Adrenal gland (tissue), 12 donors: Measurements from ENCODE around the gene TSHZ2. TPM values are rescaled to one million over a fixed set of nuclear protein-coding genes. Genes with fewer than 3 reads are reported as not detected.

Experiments
- DNase-seq, 7 donors: peaks; one replicate each; pipeline ENCODE4 v3.0.0-alpha.2; 2019 to 2020
- H3K27ac ChIP-seq, 5 donors: fragments of 200-600 bp; sonication (generic) in 4 of 5; 1 replicate in 3 of 5; 2 replicates in 2 of 5; pipeline versions ENCODE4 v1.5.1 to v1.8.0; 2016 to 2020; ENCODE audit warnings: mild to moderate bottlenecking in 1 of 5
- H3K27me3 ChIP-seq: fragments of 200-600 bp; 2 replicates; pipeline ENCODE4 v1.8.0; 2021
- H3K36me3 ChIP-seq, 2 donors: fragments of 200-600 bp; replicated peaks in 1 of 2; 1 replicate in 1 of 2; 2 replicates in 1 of 2; pipeline versions ENCODE4 v1.5.1 to v1.8.0; 2018 to 2022
- H3K4me1 ChIP-seq, 2 donors: fragments of 200-600 bp; replicated peaks in 1 of 2; 1 replicate in 1 of 2; 2 replicates in 1 of 2; pipeline versions ENCODE4 v1.5.1 to v1.8.0; 2018 to 2021
- H3K4me3 ChIP-seq, 4 donors: fragments of 200-600 bp; sonication (generic) in 3 of 4; one replicate each; pipeline ENCODE4 v1.5.1; 2016 to 2018
- H3K9me3 ChIP-seq, 3 donors: fragments of 200-600 bp; sonication (generic) in 1 of 3; replicated peaks in 1 of 3; 1 replicate in 2 of 3; 2 replicates in 1 of 3; pipeline versions ENCODE4 v1.5.1 to v1.8.0; 2016 to 2021
- CTCF ChIP-seq, 6 experiments: fragments of 450-650 bp in 4 of 6; fragments of 200-600 bp in 2 of 6; sonication (generic) in 1 of 6; IDR thresholded peaks; 1 replicate in 5 of 6; 2 replicates in 1 of 6; pipeline versions ENCODE4 v1.5.1 to v1.8.0; 2016 to 2021; ENCODE audit warnings: antibody characterized with exemption in 6 of 6, mild to moderate bottlenecking in 2 of 6, moderate library complexity in 1 of 6
- POLR2A ChIP-seq, 2 donors: fragments of 450-650 bp; IDR thresholded peaks; one replicate each; pipeline ENCODE4 v1.6.1; 2017; ENCODE audit warnings: antibody characterized with exemption in 2 of 2, mild to moderate bottlenecking in 2 of 2, moderate library complexity in 1 of 2
- WGBS, 4 donors: extraction: QIAGEN DNeasy Blood & Tissue Kit in 2 of 4; methylation state at CpG; one replicate each; pipeline versions ENCODE4 v1.1.5 to v1.1.7; 2013 to 2017; 5-methylcytosine and 5-hydroxymethylcytosine counted together
- intact Hi-C, 2 donors: fragments of 100-400 bp; cut with DNase I; formaldehyde crosslinking; loops; one replicate each; pipeline versions ENCODE4 v1.14.1 to v1.15.0; 2022 to 2023
- polyA plus RNA-seq, 3 donors: library from polyadenylated mRNA; stranded (reverse); fragments of 200-250 nt in 2 of 3; fragments of 350-450 nt in 1 of 3; fragmentation: Illumina TruSeq in 1 of 3; extraction: RNeasy Lipid Tissue Mini Kit (QIAGEN cat#74804) in 1 of 3; gene quantifications; one replicate each; pipeline ENCODE4 v1.2.3, GENCODE V29; 2013 to 2014
- total RNA-seq, 9 donors: library from RNA; depleted of rRNA in 4 of 9; stranded (reverse); fragments of >200 nt in 4 of 9; fragments of 120-200 nt in 1 of 9; fragmentation: NEBNext Ultra II Directional in 1 of 9; extraction: Animal tissue kit (Norgen Biotek cat#: 25700) in 1 of 9; gene quantifications; one replicate each; pipeline versions ENCODE4 v1.1.0 to v1.2.4, GENCODE V29; 2013 to 2023
- donor health status: healthy with polysubstance abuse.
- donor health status: Bipolar disorder and iron deficiency.
- donor health status: DM: yes; HTN: yes; CAD: no.
- donor health status: DM: no; HTN: no; CAD: no.
- donor health status: DM: no; HTN: no; CAD: no.
- donor health status: DM: yes; HTN: yes; CAD: no.

TSHZ2 gene
- total and polyA plus RNA-seq, 12 donors: 20.5 to 87.1 (median 52.4) TPM

- DNase-seq: no peak
- WGBS, 4 donors: 92 to 95% (median 94%) methylated on average over 6 of the region's 6 CpGs
- Histone ChIP-seq H3K4me3 (no peak overlapping the region), H3K9me3 (no peaks in the 10 kb centered on the region), H3K4me1 (peaks cover 0 to 13% of the 10 kb centered on the region in 2 donors), H3K36me3 (no peaks in the 10 kb centered on the region), H3K27ac (no peak overlapping the region), H3K27me3 (no peaks in the 10 kb centered on the region)
- TF ChIP-seq CTCF (IDR thresholded peaks at IDR 0.05): no peak
- no peak for TF ChIP-seq POLR2A (IDR thresholded peaks at IDR 0.05)
- intact Hi-C loops: no loop called here
Observed at GRCh38 chr20:53190225-53190624, 218.1 kb downstream of the TSHZ2 start.

- TF ChIP-seq POLR2A (IDR thresholded peaks at IDR 0.05) (no peak), CTCF (IDR thresholded peaks at IDR 0.05) (no peak)
- WGBS, 4 donors: 84 to 90% (median 87%) methylated on average over 2 of the region's 2 CpGs
- intact Hi-C loops: no loop called here
Observed at GRCh38 chr20:53191957-53192356, 219.8 kb downstream of the TSHZ2 start.

GRCh38 chr20:53194306-53195290 lies 222.4 kb downstream of the TSHZ2 start:
- Histone ChIP-seq H3K36me3 (no peaks in the 10 kb centered on the region), H3K27ac (no peak overlapping the region), H3K4me1 (peaks cover 0 to 21% of the 10 kb centered on the region in 2 donors), H3K9me3 (no peaks in the 10 kb centered on the region), H3K4me3 (no peak overlapping the region), H3K27me3 (no peaks in the 10 kb centered on the region)
- 53 to 60% (median 57%) methylated on average over 11 of the region's 11 CpGs for WGBS, 4 donors
- intact Hi-C loops: no loop called here
- no peak for TF ChIP-seq CTCF (IDR thresholded peaks at IDR 0.05)
- no peak for TF ChIP-seq POLR2A (IDR thresholded peaks at IDR 0.05)
- no peak for DNase-seq

More at GRCh38 chr20:53191957-53192356, 219.8 kb downstream of the TSHZ2 start:
- no peaks in the 10 kb centered on the region for H3K27me3 ChIP-seq
- H3K4me3 ChIP-seq: no peak overlapping the region
- no peak for DNase-seq
- H3K27ac ChIP-seq: no peak overlapping the region
- no peaks in the 10 kb centered on the region for H3K9me3 ChIP-seq
- H3K36me3 ChIP-seq: no peaks in the 10 kb centered on the region
- peaks cover 0 to 21% of the 10 kb centered on the region in 2 donors for H3K4me1 ChIP-seq

- 79 to 82% (median 81%) methylated on average over 16 of the region's 16 CpGs for WGBS, 4 donors
- H3K4me1 ChIP-seq: peaks cover 0 to 21% of the 10 kb centered on the region in 2 donors
Observed at GRCh38 chr20:53195876-53196610, 223.9 kb downstream of the TSHZ2 start.

More at GRCh38 chr20:53195876-53196610, 223.9 kb downstream of the TSHZ2 start:
- intact Hi-C loops: no loop called here
- no peak overlapping the region for H3K27ac ChIP-seq
- TF ChIP-seq CTCF (IDR thresholded peaks at IDR 0.05) (no peak), POLR2A (IDR thresholded peaks at IDR 0.05) (no peak)
- no peaks in the 10 kb centered on the region for H3K9me3 ChIP-seq
- H3K27me3 ChIP-seq: no peaks in the 10 kb centered on the region
- no peaks in the 10 kb centered on the region for H3K36me3 ChIP-seq
- DNase-seq: no peak
- H3K4me3 ChIP-seq: no peak overlapping the region
